Heart left ventricle (tissue), 13 donors: ENCODE results near the gene TMEM106C.

Experiments used
- POLR2A ChIP-seq, 2 donors: fragments of 450-650 bp; IDR thresholded peaks; one replicate each; pipeline ENCODE4 v1.6.1; 2017; ENCODE audit warnings: antibody characterized with exemption in 2 of 2, mild to moderate bottlenecking in 2 of 2, moderate library complexity in 2 of 2
- TF ChIP-seq, protein P1 (sequence below), 12 donors: fragments of 200-600 bp; sonication (generic) in 4 of 12; IDR thresholded peaks; one replicate each; pipeline versions ENCODE4 v1.5.0 to v1.8.0; 2018 to 2022; ENCODE audit warnings: antibody characterized with exemption in 12 of 12, mild to moderate bottlenecking in 5 of 12
- donor health status: ischemic (EF 13 %, LVEDD 7.1; RV severe dilation, severe dysfunction).
- donor health status: DM: no; HTN: yes; CAD: no.
- donor health status: DM: no; HTN: no; CAD: no.
- donor health status: ischemic (EF 25% LVEDD 6.9; RV normal size, moderate dysfunction).
- donor health status: ischemic (EF 25% LVEDD 5.7; RV mildly dilated, moderate dysfunction).
- donor health status: ischemic (EF 35%, LVEDD 5.7; RV mildly dilated, moderate dysfunction).
- donor health status: nonischemic (EF 11% LVEDD 7.7; RV severe dilation, severe dysfunction).
- donor health status: DM: yes; HTN: yes; CAD: no.
- donor health status: PGD.
- donor health status: ischemic (EF 29% LVEDD 5.4; RV normal size, mild dysfunction).
- donor health status: nonischemic (EF 23%, LVEDD 6.1; RV moderate dilation, normal function).

DNA sequence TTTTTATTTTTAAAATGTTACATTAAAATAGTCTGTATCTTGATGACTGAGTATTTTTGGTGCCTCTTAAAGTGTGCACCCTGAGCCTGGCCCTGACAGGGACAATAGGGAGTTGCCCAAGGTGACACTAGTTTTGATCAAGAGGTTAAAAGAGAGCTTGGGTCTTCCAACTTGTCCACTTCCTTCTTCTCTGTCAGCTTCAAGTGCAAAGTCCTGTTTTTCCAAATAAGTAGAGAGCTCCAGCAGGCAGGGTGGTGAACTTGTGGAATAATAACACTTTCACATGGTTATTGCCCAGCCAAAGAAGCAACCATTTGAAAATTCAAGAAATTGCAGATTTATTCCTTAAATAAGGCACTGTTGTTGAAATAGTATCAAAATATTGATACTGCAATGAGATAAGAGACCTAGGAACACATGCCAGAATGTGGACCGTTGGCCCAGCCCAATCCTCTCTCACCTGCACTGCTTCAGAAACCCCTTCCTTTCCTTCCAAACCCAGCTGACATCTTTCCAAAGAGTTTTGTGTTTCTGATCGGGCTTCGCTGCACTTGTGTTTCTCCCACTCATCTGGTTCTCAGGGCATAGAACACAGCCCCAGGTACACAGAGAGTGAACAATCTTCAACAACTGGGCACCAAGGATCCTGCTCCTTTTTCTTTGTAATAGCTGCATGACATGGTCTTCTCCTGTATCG is 54.7 kb downstream of the TMEM106C start:
- TF ChIP-seq, protein P1, sequence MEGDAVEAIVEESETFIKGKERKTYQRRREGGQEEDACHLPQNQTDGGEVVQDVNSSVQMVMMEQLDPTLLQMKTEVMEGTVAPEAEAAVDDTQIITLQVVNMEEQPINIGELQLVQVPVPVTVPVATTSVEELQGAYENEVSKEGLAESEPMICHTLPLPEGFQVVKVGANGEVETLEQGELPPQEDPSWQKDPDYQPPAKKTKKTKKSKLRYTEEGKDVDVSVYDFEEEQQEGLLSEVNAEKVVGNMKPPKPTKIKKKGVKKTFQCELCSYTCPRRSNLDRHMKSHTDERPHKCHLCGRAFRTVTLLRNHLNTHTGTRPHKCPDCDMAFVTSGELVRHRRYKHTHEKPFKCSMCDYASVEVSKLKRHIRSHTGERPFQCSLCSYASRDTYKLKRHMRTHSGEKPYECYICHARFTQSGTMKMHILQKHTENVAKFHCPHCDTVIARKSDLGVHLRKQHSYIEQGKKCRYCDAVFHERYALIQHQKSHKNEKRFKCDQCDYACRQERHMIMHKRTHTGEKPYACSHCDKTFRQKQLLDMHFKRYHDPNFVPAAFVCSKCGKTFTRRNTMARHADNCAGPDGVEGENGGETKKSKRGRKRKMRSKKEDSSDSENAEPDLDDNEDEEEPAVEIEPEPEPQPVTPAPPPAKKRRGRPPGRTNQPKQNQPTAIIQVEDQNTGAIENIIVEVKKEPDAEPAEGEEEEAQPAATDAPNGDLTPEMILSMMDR (IDR thresholded peaks at IDR 0.05): no peak
- TF ChIP-seq POLR2A (IDR thresholded peaks at IDR 0.05): no peak
